ENCODE measurements around the gene TRMT61A.

GRCh38 chr14:103526914-103527248 lies 2.1 kb upstream of the TRMT61A start:
- TF ChIP-seq CTCF (IDR thresholded peaks at IDR 0.05) (no peak), POLR2A (IDR thresholded peaks at IDR 0.05) (no peak)

Measured in thyroid gland (tissue), 4 donors.